ENCODE results near the gene IL19.
"Not testable (repeated sequence)": the region's sequence is repeated elsewhere in the genome, so short reads cannot be mapped to it uniquely, and the experiment has no call there.

Gene IL19

DNA sequence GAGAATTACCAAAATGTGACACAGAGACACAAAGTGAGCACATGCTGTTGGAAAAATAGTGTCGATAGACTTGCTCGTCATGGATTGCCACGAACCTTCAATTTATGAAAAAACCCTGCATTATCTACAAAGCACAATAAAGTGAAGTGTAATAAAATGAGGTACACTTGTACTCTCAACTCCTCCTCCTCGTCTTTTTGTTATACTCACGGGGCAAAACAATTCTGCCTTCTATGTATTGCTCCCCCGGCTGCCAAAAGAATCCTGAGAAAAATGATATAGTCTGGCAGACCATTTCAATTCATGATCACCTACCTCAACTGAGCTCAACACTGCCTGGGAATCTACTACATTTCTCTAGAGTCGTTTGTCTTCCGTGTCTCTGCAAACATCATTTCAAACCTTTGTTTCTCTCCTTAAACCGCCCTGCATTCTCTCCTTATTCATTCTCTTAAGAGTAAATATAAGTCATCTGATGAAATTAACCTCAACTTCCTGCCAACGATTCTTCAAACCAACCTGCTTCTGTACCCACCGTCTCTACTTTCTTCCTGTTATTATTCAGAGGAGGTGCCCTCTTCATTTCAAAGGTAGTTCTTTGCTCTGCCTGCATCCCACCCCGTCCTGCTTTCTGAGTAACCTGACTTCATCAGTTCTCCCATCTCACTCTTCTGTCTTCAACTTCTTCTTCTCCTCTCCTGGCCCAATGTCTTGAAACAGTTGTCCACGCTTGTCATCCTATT is 12.9 kb upstream of the IL19 start:
- Histone ChIP-seq H3K27ac (ENCODE audit: low read depth, low read length, poor library complexity, severe bottlenecking) (no peak overlapping the region), H2AFZ (ENCODE audit: low read length) (no peak overlapping the region), H3K4me2 (ENCODE audit: low read length) (no peak overlapping the region), H3K9me3 (ENCODE audit: low read length) (no peaks in the 10 kb centered on the region), H3K79me2 (ENCODE audit: insufficient read depth, low read length) (no peaks in the 10 kb centered on the region), H3K9ac (ENCODE audit: low read length) (no peak overlapping the region), H3K4me3 (ENCODE audit: low read depth, low read length, poor library complexity, severe bottlenecking) (no peak overlapping the region), H3K9me2 (ENCODE audit: low read depth, low read length) (no peaks in the 10 kb centered on the region), H3K4me1 (ENCODE audit: insufficient read depth, low read length, severe bottlenecking) (no peaks in the 10 kb centered on the region), H3F3A (ENCODE audit: insufficient read depth, low read length) (no peaks in the 10 kb centered on the region), H3K36me3 (ENCODE audit: insufficient read depth, low read length) (no peaks in the 10 kb centered on the region), H4K20me1 (ENCODE audit: insufficient read depth, low read length) (no peaks in the 10 kb centered on the region), H3K27me3 (ENCODE audit: insufficient read depth, low read length) (no peaks in the 10 kb centered on the region)
- no peak for TF ChIP-seq EZH2 (IDR thresholded peaks at IDR 0.05; ENCODE audit: borderline replicate concordance, low read length)
- TF ChIP-seq, protein P1, sequence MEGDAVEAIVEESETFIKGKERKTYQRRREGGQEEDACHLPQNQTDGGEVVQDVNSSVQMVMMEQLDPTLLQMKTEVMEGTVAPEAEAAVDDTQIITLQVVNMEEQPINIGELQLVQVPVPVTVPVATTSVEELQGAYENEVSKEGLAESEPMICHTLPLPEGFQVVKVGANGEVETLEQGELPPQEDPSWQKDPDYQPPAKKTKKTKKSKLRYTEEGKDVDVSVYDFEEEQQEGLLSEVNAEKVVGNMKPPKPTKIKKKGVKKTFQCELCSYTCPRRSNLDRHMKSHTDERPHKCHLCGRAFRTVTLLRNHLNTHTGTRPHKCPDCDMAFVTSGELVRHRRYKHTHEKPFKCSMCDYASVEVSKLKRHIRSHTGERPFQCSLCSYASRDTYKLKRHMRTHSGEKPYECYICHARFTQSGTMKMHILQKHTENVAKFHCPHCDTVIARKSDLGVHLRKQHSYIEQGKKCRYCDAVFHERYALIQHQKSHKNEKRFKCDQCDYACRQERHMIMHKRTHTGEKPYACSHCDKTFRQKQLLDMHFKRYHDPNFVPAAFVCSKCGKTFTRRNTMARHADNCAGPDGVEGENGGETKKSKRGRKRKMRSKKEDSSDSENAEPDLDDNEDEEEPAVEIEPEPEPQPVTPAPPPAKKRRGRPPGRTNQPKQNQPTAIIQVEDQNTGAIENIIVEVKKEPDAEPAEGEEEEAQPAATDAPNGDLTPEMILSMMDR (IDR thresholded peaks at IDR 0.05; ENCODE audit: low read length) = no peak

DNA sequence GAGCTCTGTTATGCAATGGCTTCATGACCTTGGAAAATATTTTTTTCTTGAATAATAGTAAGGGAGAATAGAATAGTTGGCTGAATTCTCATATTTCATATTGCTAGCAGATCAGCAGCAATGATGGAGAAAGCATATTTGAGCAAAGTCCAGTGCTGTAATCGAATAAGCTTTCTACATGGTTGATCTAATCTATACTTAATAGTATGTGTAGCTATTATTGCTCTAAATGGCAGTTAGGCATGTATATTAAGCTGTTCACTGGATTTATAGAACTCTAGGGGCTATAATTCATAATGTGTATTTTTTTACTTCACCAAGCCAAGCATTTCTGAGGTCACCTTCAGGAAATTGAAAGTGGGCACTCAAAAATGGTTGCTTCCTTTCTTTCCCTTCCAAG is 10.0 kb upstream of the IL19 start:
- Histone ChIP-seq H4K20me1 (ENCODE audit: insufficient read depth, low read length) (no peaks in the 10 kb centered on the region), H3K4me2 (ENCODE audit: low read length) (no peak overlapping the region), H3K4me1 (ENCODE audit: insufficient read depth, low read length, severe bottlenecking) (no peaks in the 10 kb centered on the region), H3K36me3 (ENCODE audit: insufficient read depth, low read length) (no peaks in the 10 kb centered on the region), H3K9ac (ENCODE audit: low read length) (no peak overlapping the region), H3K4me3 (ENCODE audit: low read depth, low read length, poor library complexity, severe bottlenecking) (no peak overlapping the region), H3K9me2 (ENCODE audit: low read depth, low read length) (no peaks in the 10 kb centered on the region), H3K27me3 (ENCODE audit: insufficient read depth, low read length) (no peaks in the 10 kb centered on the region), H3K9me3 (ENCODE audit: low read length) (no peaks in the 10 kb centered on the region), H2AFZ (ENCODE audit: low read length) (no peak overlapping the region), H3K79me2 (ENCODE audit: insufficient read depth, low read length) (no peaks in the 10 kb centered on the region), H3K27ac (ENCODE audit: low read depth, low read length, poor library complexity, severe bottlenecking) (no peak overlapping the region), H3F3A (ENCODE audit: insufficient read depth, low read length) (no peaks in the 10 kb centered on the region)
- no peak for TF ChIP-seq EZH2 (IDR thresholded peaks at IDR 0.05; ENCODE audit: borderline replicate concordance, low read length)
- TF ChIP-seq, protein P1 (IDR thresholded peaks at IDR 0.05; ENCODE audit: low read length) = no peak

DNA sequence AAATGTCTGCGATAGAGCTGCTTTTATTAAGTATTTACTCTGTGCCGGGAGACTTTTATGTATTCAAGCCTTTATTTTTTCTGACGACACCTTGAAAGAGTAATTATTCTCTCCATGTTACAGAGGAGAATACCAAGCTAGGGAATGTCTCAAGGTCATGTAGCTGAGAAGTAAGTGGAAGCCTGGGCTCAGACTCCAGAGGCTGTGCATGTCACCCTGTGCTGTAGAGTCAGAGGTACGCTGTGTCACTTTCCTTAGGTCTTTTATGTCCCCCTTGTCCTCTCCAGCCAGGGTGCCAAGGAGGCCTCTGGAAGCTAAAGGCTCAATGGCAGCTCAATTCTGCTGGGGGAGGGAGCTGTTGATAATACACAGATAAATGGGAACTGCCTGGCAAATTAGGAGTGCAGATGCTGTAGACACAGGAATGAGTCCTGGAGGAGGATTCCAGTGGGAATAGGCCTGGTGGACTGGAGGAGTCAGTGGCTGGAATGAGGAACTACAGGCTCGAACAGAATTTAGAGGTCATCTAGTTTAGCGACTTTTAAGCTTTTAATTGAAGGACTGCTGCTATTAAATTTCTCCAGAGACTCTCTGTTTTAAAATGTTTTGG is 9.3 kb upstream of the IL19 start:
- H3K27ac ChIP-seq (ENCODE audit: low read depth, low read length, poor library complexity, severe bottlenecking) = no peak overlapping the region
- H2AFZ ChIP-seq (ENCODE audit: low read length) = no peak overlapping the region
- no peak for TF ChIP-seq EZH2 (IDR thresholded peaks at IDR 0.05; ENCODE audit: borderline replicate concordance, low read length)
- no peak overlapping the region for H3K4me2 ChIP-seq (ENCODE audit: low read length)
- no peaks in the 10 kb centered on the region for H4K20me1 ChIP-seq (ENCODE audit: insufficient read depth, low read length)
- no peak overlapping the region for H3K9ac ChIP-seq (ENCODE audit: low read length)
- no peaks in the 10 kb centered on the region for H3K79me2 ChIP-seq (ENCODE audit: insufficient read depth, low read length)
- H3K9me3 ChIP-seq (ENCODE audit: low read length) = no peaks in the 10 kb centered on the region
- peaks cover under 1% of the 10 kb centered on the region for H3K4me1 ChIP-seq (ENCODE audit: insufficient read depth, low read length, severe bottlenecking)
- H3K4me3 ChIP-seq (ENCODE audit: low read depth, low read length, poor library complexity, severe bottlenecking) = no peak overlapping the region
- no peaks in the 10 kb centered on the region for H3K9me2 ChIP-seq (ENCODE audit: low read depth, low read length)
- no peaks in the 10 kb centered on the region for H3K36me3 ChIP-seq (ENCODE audit: insufficient read depth, low read length)
- no peaks in the 10 kb centered on the region for H3F3A ChIP-seq (ENCODE audit: insufficient read depth, low read length)
- H3K27me3 ChIP-seq (ENCODE audit: insufficient read depth, low read length) = no peaks in the 10 kb centered on the region

DNA sequence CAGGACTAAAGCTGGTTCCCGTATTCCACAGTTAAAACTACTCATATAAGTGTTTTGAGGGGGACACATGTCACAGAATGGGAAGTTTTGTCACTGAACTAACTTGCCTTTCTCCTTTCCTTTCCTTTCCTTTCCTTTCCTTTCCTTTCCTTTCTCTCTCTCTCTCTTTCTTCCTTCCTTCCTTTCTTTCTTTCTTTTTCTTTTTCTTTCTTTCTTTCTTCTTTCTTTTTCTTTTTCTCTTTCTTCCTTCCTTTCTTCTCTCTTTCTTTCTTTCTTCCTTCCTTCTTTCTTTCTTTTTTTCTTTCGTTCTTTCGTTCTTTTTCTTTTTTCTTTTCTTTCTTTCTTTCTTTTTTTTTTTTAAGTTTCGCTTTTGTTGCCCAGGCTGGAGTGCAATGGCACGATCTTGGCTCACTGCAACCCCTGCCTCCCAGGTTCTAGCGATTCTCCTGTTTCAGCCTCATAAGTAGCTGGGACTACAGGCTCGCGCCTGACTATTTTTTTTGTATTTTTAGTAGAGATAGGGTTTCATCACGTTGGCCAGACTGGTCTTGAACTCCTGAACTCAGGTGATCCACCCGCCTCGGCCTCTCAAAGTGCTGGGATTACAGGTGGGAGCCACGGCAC is 7.7 kb upstream of the IL19 start:
- not testable (repeated sequence) for H3K9me3 ChIP-seq (ENCODE audit: low read length); H3K79me2 ChIP-seq (ENCODE audit: insufficient read depth, low read length); H3K36me3 ChIP-seq (ENCODE audit: insufficient read depth, low read length); H3F3A ChIP-seq (ENCODE audit: insufficient read depth, low read length); H3K4me3 ChIP-seq (ENCODE audit: low read depth, low read length, poor library complexity, severe bottlenecking); H3K9ac ChIP-seq (ENCODE audit: low read length); H3K27me3 ChIP-seq (ENCODE audit: insufficient read depth, low read length); H2AFZ ChIP-seq (ENCODE audit: low read length); H3K27ac ChIP-seq (ENCODE audit: low read depth, low read length, poor library complexity, severe bottlenecking); H3K4me1 ChIP-seq (ENCODE audit: insufficient read depth, low read length, severe bottlenecking); H3K4me2 ChIP-seq (ENCODE audit: low read length); H3K9me2 ChIP-seq (ENCODE audit: low read depth, low read length); H4K20me1 ChIP-seq (ENCODE audit: insufficient read depth, low read length)

DNA sequence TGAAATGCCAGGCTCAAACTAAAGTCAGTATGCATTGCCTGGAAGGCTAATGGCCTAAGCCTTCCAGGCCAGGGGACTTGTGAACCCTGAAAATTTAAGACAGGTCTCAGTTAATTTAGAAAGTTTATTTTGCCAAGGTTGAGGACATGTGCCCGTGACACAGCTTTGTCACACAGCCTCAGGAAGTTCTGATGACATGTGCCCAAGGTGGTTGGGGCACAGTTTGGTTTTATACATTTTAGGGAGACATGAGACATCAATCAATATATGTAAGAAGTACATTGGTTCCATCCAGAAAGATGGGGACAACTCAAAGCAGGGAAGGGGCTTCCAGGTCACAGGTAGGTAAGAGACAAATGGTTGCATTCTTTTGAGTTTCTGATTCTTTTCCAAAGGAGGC is 4.8 kb upstream of the IL19 start:
- not testable (repeated sequence) for H3K4me3 ChIP-seq (ENCODE audit: low read depth, low read length, poor library complexity, severe bottlenecking); H3K4me1 ChIP-seq (ENCODE audit: insufficient read depth, low read length, severe bottlenecking); H3F3A ChIP-seq (ENCODE audit: insufficient read depth, low read length); H3K27ac ChIP-seq (ENCODE audit: low read depth, low read length, poor library complexity, severe bottlenecking); H2AFZ ChIP-seq (ENCODE audit: low read length); H3K9me2 ChIP-seq (ENCODE audit: low read depth, low read length); H3K9ac ChIP-seq (ENCODE audit: low read length); H3K27me3 ChIP-seq (ENCODE audit: insufficient read depth, low read length); H3K36me3 ChIP-seq (ENCODE audit: insufficient read depth, low read length); H4K20me1 ChIP-seq (ENCODE audit: insufficient read depth, low read length); H3K79me2 ChIP-seq (ENCODE audit: insufficient read depth, low read length); H3K9me3 ChIP-seq (ENCODE audit: low read length); H3K4me2 ChIP-seq (ENCODE audit: low read length)
